SK-N-SH (cell line): Measurements from ENCODE around the gene QTRT2.

Source experiments
- CTCF ChIP-seq: fragments of 200-600 bp; sonication (generic); IDR thresholded peaks from 2 replicates; pipeline ENCODE4 v1.6.1; 2017; ENCODE audit warnings: antibody characterized with exemption, mild to moderate bottlenecking, moderate library complexity
- ELF1 ChIP-seq: IDR thresholded peaks from 2 replicates; pipeline ENCODE4 v1.4.0; 2012
- EP300 ChIP-seq, 2 experiments: IDR thresholded peaks; 2 replicates each; pipeline versions ENCODE4 v1.4.0 to v1.6.1; 2012; ENCODE audit warnings: borderline replicate concordance in 1 of 2, low read depth in 1 of 2, low read length in 1 of 2
- FOXJ3 ChIP-seq: sonication (generic); formaldehyde crosslinking; IDR thresholded peaks from 2 replicates; pipeline ENCODE4 v1.5.1; 2020; ENCODE audit warnings: mild to moderate bottlenecking, missing genetic modification reagents
- FOXM1 ChIP-seq: IDR thresholded peaks from 2 replicates; pipeline ENCODE4 v1.4.0; 2012; ENCODE audit warnings: low read depth, mild to moderate bottlenecking
- GABPA ChIP-seq: IDR thresholded peaks from 2 replicates; pipeline ENCODE4 v1.4.0; 2012; ENCODE audit warnings: low read depth, mild to moderate bottlenecking
- IRF3 ChIP-seq: fragments of 150-350 bp; IDR thresholded peaks from 2 replicates; pipeline ENCODE4 v1.6.1; 2016; ENCODE audit warnings: mild to moderate bottlenecking, low read depth, low read length
- MAX ChIP-seq: IDR thresholded peaks from 2 replicates; pipeline ENCODE4 v1.4.0; 2012; ENCODE audit warnings: low read depth
- MXI1 ChIP-seq: IDR thresholded peaks from 2 replicates; pipeline ENCODE4 v1.6.1; 2012; ENCODE audit warnings: mild to moderate bottlenecking, low read depth, low read length, improper control_type of control experiment
- NRF1 ChIP-seq: IDR thresholded peaks from 2 replicates; pipeline ENCODE4 v1.6.1; 2012; ENCODE audit warnings: low read depth, mild to moderate bottlenecking, low read length
- POLR2AphosphoS5 ChIP-seq: IDR thresholded peaks from 2 replicates; pipeline ENCODE4 v1.6.1; 2012; ENCODE audit warnings: low read depth, low read length
- RFX5 ChIP-seq: IDR thresholded peaks from 2 replicates; pipeline ENCODE4 v1.6.1; 2012; ENCODE audit warnings: mild to moderate bottlenecking, improper control_type of control experiment, low read length
- YY1 ChIP-seq: IDR thresholded peaks from 2 replicates; pipeline ENCODE4 v1.4.0; 2012; ENCODE audit warnings: low read depth, mild to moderate bottlenecking

GRCh38 chr3:114052216-114052615, 4.3 kb upstream of the QTRT2 start:
- TF ChIP-seq MAX (no peak), YY1 (no peak), CTCF (no peak), GABPA (no peak), FOXM1 (no peak), POLR2AphosphoS5 (no peak), ELF1 (no peak), EP300 (IDR thresholded peaks at IDR 0.05; ENCODE audit: borderline replicate concordance in 1 of 2, low read depth in 1 of 2, low read length in 1 of 2) (no peak), FOXJ3 (CRISPR knock-in tag) (no peak), NRF1 (no peak), IRF3 (no peak), MXI1 (no peak), RFX5 (no peak)
